Endothelial cell of umbilical vein (primary cell): ENCODE measurements around the gene CORO7. TPM values are rescaled to one million over a fixed set of nuclear protein-coding genes. Genes with fewer than 3 reads are reported as not detected.

ENCODE experiments used
- BruUV-seq: library from RNA; stranded (reverse); fragments of 400-500 nt; replicated peaks from 2 replicates; lab custom pipeline; 2021; lab: Mats Ljungman, UMichigan
- CTCF ChIA-PET: fragments of 300-600, 350-600 bp; sonication (Branson Sonifier 250); formaldehyde crosslinking; loops from one replicate; lab custom pipeline; 2021; ENCODE audit warnings: antibody characterized with exemption, inconsistent platforms; lab: Charles Lee
- POLR2A ChIA-PET: fragments of 300-600, 350-600 bp; sonication (Branson Sonifier 250); formaldehyde crosslinking; loops from one replicate; lab custom pipeline; 2021; ENCODE audit warnings: antibody characterized with exemption, inconsistent platforms; lab: Charles Lee
- DNase-seq: peaks from one replicate; pipeline ENCODE4 v3.0.0-alpha.2; 2011; ENCODE audit warnings: low read depth, low spot score
- FAIRE-seq: peaks from 2 replicates; lab custom pipeline; 2011; peaks lifted over from hg19 to GRCh38; lab: Jason Lieb, UNC
- H2AFZ ChIP-seq: 2 replicates; pipeline ENCODE4 v1.6.0; 2012; ENCODE audit warnings: low read depth, low read length, control low read depth, inconsistent platforms
- H3K27ac ChIP-seq: 2 replicates; pipeline ENCODE4 v1.5.1; 2011; ENCODE audit warnings: low read depth, mild to moderate bottlenecking, control low read depth, low read length, moderate library complexity; ENCODE audit not compliant: insufficient read depth
- H3K27me3 ChIP-seq, 2 experiments: 2 replicates each; pipeline versions ENCODE4 v1.6.0 to v1.6.1; 2011; ENCODE audit warnings: low read length in 2 of 2, mixed read lengths in 1 of 2; ENCODE audit not compliant: control insufficient read depth in 2 of 2, insufficient read depth in 2 of 2
- H3K36me3 ChIP-seq, 2 experiments: 2 replicates in 1 of 2; 3 replicates in 1 of 2; pipeline ENCODE4 v1.5.1; 2011; ENCODE audit warnings: low read length in 2 of 2, mild to moderate bottlenecking in 1 of 2, moderate library complexity in 1 of 2; ENCODE audit not compliant: control insufficient read depth in 2 of 2, insufficient read depth in 2 of 2; ENCODE audit errors: extremely low read depth in 1 of 2
- H3K4me1 ChIP-seq: 3 replicates; pipeline ENCODE4 v1.5.1; 2011; ENCODE audit warnings: mild to moderate bottlenecking, low read length; ENCODE audit not compliant: control insufficient read depth, insufficient read depth; ENCODE audit errors: extremely low read depth
- H3K4me2 ChIP-seq: 2 replicates; pipeline ENCODE4 v1.6.1; 2011; ENCODE audit warnings: low read length, control low read depth, mixed read lengths; ENCODE audit not compliant: insufficient read depth
- H3K4me3 ChIP-seq, 3 experiments: fragments of 200-600 bp in 1 of 3; sonication (generic), shearing (Covaris generic) in 1 of 3; replicated peaks in 1 of 3; 2 replicates each; pipeline ENCODE4 v1.5.1; 2011 to 2016; ENCODE audit warnings: control low read depth in 3 of 3, low read length in 3 of 3, mild to moderate bottlenecking in 2 of 3, inconsistent platforms in 1 of 3, low read depth in 1 of 3, moderate library complexity in 1 of 3; ENCODE audit not compliant: insufficient read depth in 1 of 3
- H3K79me2 ChIP-seq: 2 replicates; pipeline ENCODE4 v1.6.0; 2012; ENCODE audit warnings: low read length, inconsistent platforms; ENCODE audit not compliant: control insufficient read depth, insufficient read depth
- H3K9ac ChIP-seq: replicated peaks from 2 replicates; pipeline ENCODE3; 2011; ENCODE audit warnings: low read length, control low read depth; ENCODE audit not compliant: insufficient read depth; ENCODE audit errors: extremely low read depth
- H3K9me1 ChIP-seq: replicated peaks from 3 replicates; pipeline ENCODE4 v1.6.0; 2011; ENCODE audit warnings: mild to moderate bottlenecking, low read length; ENCODE audit not compliant: control insufficient read depth, insufficient read depth; ENCODE audit errors: extremely low read depth
- H3K9me3 ChIP-seq: replicated peaks from 2 replicates; pipeline ENCODE4 v1.5.1; 2012; ENCODE audit warnings: low read length, inconsistent platforms; ENCODE audit not compliant: control insufficient read depth, insufficient read depth
- H4K20me1 ChIP-seq: replicated peaks from 2 replicates; pipeline ENCODE3; 2011; ENCODE audit warnings: mild to moderate bottlenecking, low read length; ENCODE audit not compliant: control insufficient read depth, insufficient read depth; ENCODE audit errors: extremely low read depth
- CTCF ChIP-seq, 2 donors: IDR thresholded peaks; 1 replicate in 1 of 2; 2 replicates in 1 of 2; pipeline ENCODE4 v1.5.1; 2011; ENCODE audit warnings: low read length in 2 of 2, mild to moderate bottlenecking in 2 of 2, moderate library complexity in 2 of 2, control low read depth in 1 of 2, inconsistent platforms in 1 of 2, low read depth in 1 of 2; ENCODE audit not compliant: insufficient read depth in 1 of 2; ENCODE audit errors: extremely low read depth in 1 of 2
- EZH2 ChIP-seq: IDR thresholded peaks from 2 replicates; pipeline ENCODE4 v1.6.1; 2012; ENCODE audit warnings: borderline replicate concordance, low read depth, mild to moderate bottlenecking, moderate library complexity, low read length, inconsistent platforms; ENCODE audit not compliant: severe bottlenecking
- FOS ChIP-seq: IDR thresholded peaks from 2 replicates; pipeline ENCODE4 v1.6.1; 2011; ENCODE audit warnings: mild to moderate bottlenecking, low read length, moderate library complexity, borderline replicate concordance; ENCODE audit not compliant: insufficient read depth
- GATA2 ChIP-seq: IDR thresholded peaks from 2 replicates; pipeline ENCODE4 v1.7.0; 2011; ENCODE audit warnings: low read depth, mild to moderate bottlenecking, moderate library complexity, mixed read lengths, low read length; ENCODE audit not compliant: insufficient read length, insufficient read depth
- JUN ChIP-seq: IDR thresholded peaks from 2 replicates; pipeline ENCODE4 v1.6.1; 2011; ENCODE audit warnings: borderline replicate concordance, low read depth; ENCODE audit not compliant: insufficient read length, insufficient read depth
- MAX ChIP-seq: IDR thresholded peaks from 2 replicates; pipeline ENCODE4 v1.6.1; 2011; ENCODE audit not compliant: insufficient read depth, insufficient read length
- MYC ChIP-seq: IDR thresholded peaks from one replicate; pipeline ENCODE4 v1.6.1; 2011; ENCODE audit warnings: mild to moderate bottlenecking, low read depth, low read length
- POLR2A ChIP-seq: IDR thresholded peaks from 2 replicates; pipeline ENCODE4 v1.6.1; 2012; ENCODE audit warnings: low read depth, mild to moderate bottlenecking, control low read depth, low read length
- POLR2AphosphoS5 ChIP-seq: IDR thresholded peaks from 2 replicates; pipeline ENCODE4 v1.6.1; 2012; ENCODE audit warnings: low read depth, mild to moderate bottlenecking, control low read depth, low read length, moderate library complexity; ENCODE audit not compliant: insufficient read depth
- dilution Hi-C: fragments of 300-500 bp; cut with MboI; formaldehyde crosslinking; loops from one replicate; pipeline ENCODE4 v1.15.0; 2019; ENCODE audit warnings: low sequenced_read_pairs; ENCODE audit not compliant: extremely low pct_ligation_motif_present
- intact Hi-C: fragments of 100-400 bp; cut with micrococcal nuclease; formaldehyde crosslinking; loops from one replicate; pipeline ENCODE4 v1.10.0; 2022
- polyA plus RNA-seq, 4 experiments: library from polyadenylated mRNA; depleted of rRNA in 3 of 4; stranded (reverse) in 3 of 4; unstranded in 1 of 4; fragments of >200 nt; gene quantifications; 2 replicates each; pipeline versions ENCODE4 v1.2.1 to v1.2.3, GENCODE V29; 2011 to 2012; ENCODE audit warnings: missing spikeins in 1 of 4
- total RNA-seq: library from RNA; stranded (reverse); gene quantifications from 2 replicates; pipeline ENCODE4 v1.2.3, GENCODE V29; 2021

CORO7 gene
- total and polyA plus RNA-seq, 2 donors (not counting 3 experiments of a cell fraction or from before 2014, with no cell fraction given), result 42.5 to 72.3 TPM

GRCh38 chr16:4350787-4351659 is 65.4 kb downstream of the CORO7 start, which contains the start of gene PAM16:
TSS of gene PAM16 (minus strand) at chr16:4351321. CDS start at chr16:4351234, 87 bp downstream.
- Histone ChIP-seq H3K4me2 (peak within 1 kb of the TSS; percentile 3), H2AFZ (peak within 1 kb of the TSS; percentile 1), H3K9me3 (no peaks in the 10 kb centered on the region), H3K9ac (peak within 1 kb of the TSS; percentile 46), H3K4me1 (peaks cover 7% of the 10 kb centered on the region), H3K27me3 (no peaks in the 10 kb centered on the region), H3K36me3 (peaks cover 0 to 3% of the 10 kb centered on the region in 2 experiments), H3K79me2 (peaks cover 35% of the 10 kb centered on the region), H3K4me3 (peak within 1 kb of the TSS; percentile 1 to 81 (median 47)), H3K27ac (no peak within 1 kb of the TSS), H4K20me1 (no peaks in the 10 kb centered on the region), H3K9me1 (no peaks in the 10 kb centered on the region)
- intact Hi-C loops (no loop called here), dilution Hi-C loops (no loop called here)
- TF ChIP-seq JUN (no peak), MYC (no peak), CTCF (IDR thresholded peaks at IDR 0.05; ENCODE audit: extremely low read depth in 1 of 2, insufficient read depth in 1 of 2, low read depth in 1 of 2, low read length in 2 of 2) (peak in 1 of 2 donors; percentile 7), GATA2 (no peak), FOS (no peak), POLR2A (peak; percentile 45), EZH2 (no peak), POLR2AphosphoS5 (peak; percentile 75), MAX (no peak)
- CTCF ChIA-PET, result interaction anchor here (0.9 to 3.2 kb wide), 16 partner anchors 8 to 151 kb away, joined by 3 to 42 read pairs (median 4); partner anchors contain the start of gene CORO7
- DNase-seq (peak; percentile 93), FAIRE-seq (peak; percentile 94)
- POLR2A ChIA-PET, result interaction anchor here (0.6 to 0.7 kb wide), 2 partner anchors 12 to 49 kb away, joined by 3 read pairs; no protein-coding TSS in a partner anchor
- no TSS peak for BruUV-seq
